ENCODE results near the gene HDLBP. TPM values are rescaled to one million over a fixed set of nuclear protein-coding genes. Genes with fewer than 3 reads are reported as not detected.

Gene HDLBP
- total and polyA plus RNA-seq, 2 of the 4 experiments (the other 2 are of a cell fraction) = 648 to 1,165 TPM

DNA sequence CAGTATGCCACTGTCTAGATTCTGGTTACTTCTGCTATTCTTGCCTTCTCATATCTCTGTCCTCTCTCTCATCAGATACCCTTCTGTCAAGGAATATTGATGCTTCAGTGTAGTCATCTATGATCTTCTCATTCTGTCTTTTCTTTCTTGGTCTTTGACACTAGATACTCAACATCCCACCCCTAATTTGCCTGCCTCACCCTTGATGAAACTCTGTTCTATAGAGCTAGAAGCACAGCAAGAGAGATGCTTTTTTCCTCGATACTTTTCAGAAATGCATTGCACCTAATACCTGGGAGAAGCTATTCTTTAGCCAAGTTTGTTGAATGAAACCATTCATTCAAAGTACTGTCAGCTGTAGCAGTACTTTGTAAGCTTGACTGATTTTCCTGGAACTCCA is 9.8 kb upstream of the HDLBP start:
- Histone ChIP-seq H4K91ac (ENCODE audit: insufficient read depth, low read depth, low read length) (no peak overlapping the region), H2BK15ac (ENCODE audit: low read depth, low read length) (no peak overlapping the region), H3K27ac (ENCODE audit: insufficient read depth, low read length) (no peak overlapping the region), H3K79me1 (ENCODE audit: low read depth in 1 of 2, low read length in 2 of 2) (peaks cover 24 to 54% of the 10 kb centered on the region in 2 experiments), H2AK9ac (replicated peaks; ENCODE audit: low read depth, low read length, poor library complexity) (no peak overlapping the region), H3K4me3 (ENCODE audit: insufficient read depth, low read depth, low read length) (no peak overlapping the region), H3K9me3 (ENCODE audit: control insufficient read depth, insufficient read depth, low read length) (no peaks in the 10 kb centered on the region), H2BK5ac (ENCODE audit: low read depth, low read length, poor library complexity, severe bottlenecking) (no peak overlapping the region), H2BK120ac (ENCODE audit: low read depth, low read length) (no peak overlapping the region), H3K56ac (ENCODE audit: extremely low read depth, insufficient read depth, low read length) (no peak overlapping the region), H4K5ac (ENCODE audit: low read depth, low read length) (no peak overlapping the region), H4K20me1 (ENCODE audit: insufficient read depth, low read length) (peaks cover 72% of the 10 kb centered on the region), H3K9ac (ENCODE audit: low read depth, low read length) (no peak overlapping the region), H3K18ac (ENCODE audit: low read depth, low read length) (no peak overlapping the region), H2AK5ac (ENCODE audit: low read depth, low read length) (no peak overlapping the region), H2AFZ (replicated peaks; ENCODE audit: low read length, poor library complexity) (no peak overlapping the region), H3K4me1 (ENCODE audit: control insufficient read depth, insufficient read depth, low read length) (peaks cover 4% of the 10 kb centered on the region), H3K4ac (ENCODE audit: low read depth, low read length) (no peak overlapping the region), H3K23ac (ENCODE audit: low read depth, low read length) (no peak overlapping the region), H3K4me2 (ENCODE audit: low read depth, low read length) (no peak overlapping the region), H3K36me3 (ENCODE audit: control insufficient read depth, insufficient read depth, low read length) (peaks cover 21% of the 10 kb centered on the region), H3K14ac (replicated peaks; ENCODE audit: low read depth, low read length) (no peak overlapping the region), H2BK20ac (ENCODE audit: low read depth, low read length) (no peak overlapping the region), H4K8ac (ENCODE audit: low read depth in 2 of 2, low read length in 2 of 2) (no peak overlapping the region), H3K27me3 (ENCODE audit: control insufficient read depth, insufficient read depth, low read length) (no peaks in the 10 kb centered on the region), H3K9me1 (ENCODE audit: insufficient read depth, low read length) (peaks cover 12% of the 10 kb centered on the region)
- BruUV-seq (replicated peaks) = no TSS peak
- ATAC-seq (ENCODE audit: low read depth) = no peak
- DNase-seq = no peak
- WGBS, 2 experiments (ENCODE audit: extremely low coverage in 2 of 2, insufficient read length in 1 of 2) = no CpG with 5 or more reads among the region's 1 CpG
- ChIA-PET CTCF (no interaction called here), POLR2A (ENCODE audit: unreplicated experiment) (no interaction called here)
- dilution Hi-C loops (cut with HindIII; ENCODE audit: low sequenced_read_pairs, unreplicated experiment) = no loop called here
- in situ Hi-C loops (cut with MboI; ENCODE audit: low sequenced_read_pairs) = no loop called here
- TF ChIP-seq MAZ (IDR thresholded peaks at IDR 0.05; ENCODE audit: borderline replicate concordance, low read depth, low read length) = no peak
- intact Hi-C loops (cut with micrococcal nuclease) = no loop called here
